GM12875 (cell line): ENCODE measurements around the gene GJB6.
A peak's percentile ranks its signal among the peaks of the same experiment; 100 is the strongest.

ENCODE experiments used
- H3K4me3 ChIP-seq: one replicate; pipeline ENCODE4 v1.5.1; 2011; ENCODE audit warnings: low read depth, low read length, control low read depth
- TF ChIP-seq, protein P1 (sequence below): IDR thresholded peaks from 2 replicates; pipeline ENCODE4 v1.5.1; 2011; ENCODE audit warnings: low read depth, mild to moderate bottlenecking, control low read depth, inconsistent platforms, low read length, moderate library complexity, borderline replicate concordance; ENCODE audit not compliant: insufficient read depth

GJB6 gene

DNA sequence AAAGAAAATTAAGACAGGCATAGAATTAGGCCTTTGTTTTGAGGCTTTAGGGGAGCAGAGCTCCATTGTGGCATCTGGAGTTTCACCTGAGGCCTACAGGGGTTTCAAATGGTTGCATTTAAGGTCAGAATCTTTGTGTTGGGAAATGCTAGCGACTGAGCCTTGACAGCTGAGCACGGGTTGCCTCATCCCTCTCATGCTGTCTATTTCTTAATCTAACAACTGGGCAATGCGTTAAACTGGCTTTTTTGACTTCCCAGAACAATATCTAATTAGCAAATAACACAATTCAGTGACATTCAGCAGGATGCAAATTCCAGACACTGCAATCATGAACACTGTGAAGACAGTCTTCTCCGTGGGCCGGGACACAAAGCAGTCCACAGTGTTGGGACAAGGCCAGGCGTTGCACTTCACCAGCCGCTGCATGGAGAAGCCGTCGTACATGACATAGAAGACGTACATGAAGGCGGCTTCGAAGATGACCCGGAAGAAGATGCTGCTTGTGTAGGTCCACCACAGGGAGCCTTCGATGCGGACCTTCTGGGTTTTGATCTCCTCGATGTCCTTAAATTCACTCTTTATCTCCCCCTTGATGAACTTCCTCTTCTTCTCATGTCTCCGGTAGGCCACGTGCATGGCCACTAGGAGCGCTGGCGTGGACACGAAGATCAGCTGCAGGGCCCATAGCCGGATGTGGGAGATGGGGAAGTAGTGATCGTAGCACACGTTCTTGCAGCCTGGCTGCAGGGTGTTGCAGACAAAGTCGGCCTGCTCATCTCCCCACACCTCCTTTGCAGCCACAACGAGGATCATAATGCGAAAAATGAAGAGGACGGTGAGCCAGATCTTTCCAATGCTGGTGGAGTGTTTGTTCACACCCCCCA is 43.2 kb downstream of the GJB6 start:
- H3K4me3 ChIP-seq = no peak overlapping the region
- TF ChIP-seq, protein P1, sequence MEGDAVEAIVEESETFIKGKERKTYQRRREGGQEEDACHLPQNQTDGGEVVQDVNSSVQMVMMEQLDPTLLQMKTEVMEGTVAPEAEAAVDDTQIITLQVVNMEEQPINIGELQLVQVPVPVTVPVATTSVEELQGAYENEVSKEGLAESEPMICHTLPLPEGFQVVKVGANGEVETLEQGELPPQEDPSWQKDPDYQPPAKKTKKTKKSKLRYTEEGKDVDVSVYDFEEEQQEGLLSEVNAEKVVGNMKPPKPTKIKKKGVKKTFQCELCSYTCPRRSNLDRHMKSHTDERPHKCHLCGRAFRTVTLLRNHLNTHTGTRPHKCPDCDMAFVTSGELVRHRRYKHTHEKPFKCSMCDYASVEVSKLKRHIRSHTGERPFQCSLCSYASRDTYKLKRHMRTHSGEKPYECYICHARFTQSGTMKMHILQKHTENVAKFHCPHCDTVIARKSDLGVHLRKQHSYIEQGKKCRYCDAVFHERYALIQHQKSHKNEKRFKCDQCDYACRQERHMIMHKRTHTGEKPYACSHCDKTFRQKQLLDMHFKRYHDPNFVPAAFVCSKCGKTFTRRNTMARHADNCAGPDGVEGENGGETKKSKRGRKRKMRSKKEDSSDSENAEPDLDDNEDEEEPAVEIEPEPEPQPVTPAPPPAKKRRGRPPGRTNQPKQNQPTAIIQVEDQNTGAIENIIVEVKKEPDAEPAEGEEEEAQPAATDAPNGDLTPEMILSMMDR = peak; percentile 45; the same call in 1 of the 2 replicates

DNA sequence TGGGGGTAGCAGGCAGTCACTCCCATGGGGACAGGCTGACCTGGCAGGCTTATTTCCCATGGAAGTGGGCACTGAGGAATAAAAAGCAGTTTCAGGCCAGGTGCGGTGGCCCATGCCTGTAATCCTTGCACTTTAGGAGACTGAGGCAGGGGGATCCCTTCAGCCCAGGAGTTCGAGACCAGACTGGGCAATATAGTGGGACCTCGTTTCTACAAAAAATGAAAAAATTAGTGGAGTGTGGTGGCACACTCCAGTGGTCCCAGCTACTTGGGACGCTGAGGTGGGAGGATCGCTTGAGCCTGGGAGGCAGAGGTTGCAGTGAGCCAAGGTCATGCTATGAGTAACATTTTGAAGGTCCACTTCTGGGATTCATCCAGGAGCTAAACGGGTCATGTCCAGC is 45.3 kb downstream of the GJB6 start:
- TF ChIP-seq, protein P1 = no peak
- no peak overlapping the region for H3K4me3 ChIP-seq

DNA sequence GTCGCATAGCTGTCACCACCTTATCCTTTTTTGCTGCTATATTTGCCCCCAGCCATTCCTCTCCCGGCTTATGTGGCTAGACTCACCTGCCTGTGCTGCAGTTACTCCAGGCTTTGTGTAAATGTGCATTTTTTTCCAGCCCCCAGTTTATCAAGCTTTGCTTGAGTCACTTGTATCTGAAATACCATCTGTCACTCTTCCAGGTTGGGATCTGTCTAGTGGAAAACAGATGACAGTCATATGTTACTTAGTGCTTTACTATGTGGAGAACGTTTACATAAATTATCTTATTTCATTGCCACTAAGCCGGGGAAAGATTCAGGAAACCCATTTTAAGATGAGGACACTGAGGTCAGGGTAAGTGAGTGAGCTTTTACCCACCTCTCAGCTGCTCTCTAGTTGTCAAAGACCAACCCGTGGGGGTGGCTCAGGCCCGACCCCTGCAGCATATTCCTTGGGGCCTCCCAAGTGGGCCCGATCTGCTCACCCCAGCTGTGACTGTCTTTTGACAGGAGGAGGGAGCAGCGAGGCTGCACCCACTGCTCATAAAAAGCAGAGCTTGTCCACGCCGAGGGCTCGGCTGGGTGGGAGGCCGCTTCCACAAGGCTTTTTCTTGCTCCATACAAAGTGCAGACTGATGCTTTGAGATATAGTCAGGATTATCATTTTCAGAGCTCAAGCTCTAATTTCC is 46.6 kb downstream of the GJB6 start:
- TF ChIP-seq, protein P1 = no peak
- H3K4me3 ChIP-seq = no peak overlapping the region

DNA sequence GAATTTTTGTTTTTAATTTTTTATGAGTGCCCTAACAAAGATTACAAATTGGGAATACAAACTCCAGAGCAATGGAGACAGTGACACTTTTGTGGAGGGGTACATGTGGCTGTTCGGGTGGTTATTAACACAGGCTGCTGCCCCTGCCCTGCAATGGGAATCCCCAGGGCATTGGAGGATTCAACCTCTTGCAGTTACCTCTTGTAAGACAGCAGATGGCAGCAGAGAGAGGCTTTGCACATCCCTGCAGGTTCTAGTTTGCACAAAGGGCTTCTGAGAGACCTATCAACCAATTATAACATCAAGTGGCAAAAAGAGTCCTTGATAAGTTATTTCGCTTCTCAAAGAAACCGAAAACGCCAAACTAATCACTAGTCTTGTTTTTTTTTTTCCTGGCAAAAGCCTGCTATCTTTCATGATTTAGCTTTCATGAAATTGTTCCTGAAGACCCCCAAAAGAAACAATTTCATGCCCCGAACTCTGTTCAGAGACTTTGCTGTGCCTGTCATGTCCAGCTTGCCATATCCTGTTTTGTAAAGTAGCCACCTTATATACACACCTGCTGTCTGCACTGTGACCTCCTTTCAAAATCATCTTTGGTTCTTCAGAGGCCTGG is 49.8 kb downstream of the GJB6 start:
- no peak overlapping the region for H3K4me3 ChIP-seq
- TF ChIP-seq, protein P1 = peak; percentile 81

DNA sequence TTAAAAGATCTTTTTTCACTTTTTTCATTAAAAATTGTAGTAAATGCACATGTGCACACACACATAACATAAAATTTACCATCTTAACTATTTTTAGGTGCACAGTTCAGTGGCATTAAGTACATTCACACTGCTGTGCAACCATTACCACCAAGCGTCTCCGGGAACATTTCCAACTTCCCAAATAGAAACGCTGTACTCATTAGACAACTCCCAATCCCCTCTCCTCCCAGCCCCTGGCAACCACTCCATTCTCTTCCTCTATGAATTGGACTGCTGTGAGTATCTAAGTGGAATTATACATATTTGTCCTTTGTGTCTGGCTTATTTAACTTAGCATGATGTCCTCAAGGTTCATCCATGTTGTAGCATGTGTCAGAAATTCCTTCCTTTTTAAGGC is 50.9 kb downstream of the GJB6 start:
- TF ChIP-seq, protein P1 = no peak
- no peak overlapping the region for H3K4me3 ChIP-seq

DNA sequence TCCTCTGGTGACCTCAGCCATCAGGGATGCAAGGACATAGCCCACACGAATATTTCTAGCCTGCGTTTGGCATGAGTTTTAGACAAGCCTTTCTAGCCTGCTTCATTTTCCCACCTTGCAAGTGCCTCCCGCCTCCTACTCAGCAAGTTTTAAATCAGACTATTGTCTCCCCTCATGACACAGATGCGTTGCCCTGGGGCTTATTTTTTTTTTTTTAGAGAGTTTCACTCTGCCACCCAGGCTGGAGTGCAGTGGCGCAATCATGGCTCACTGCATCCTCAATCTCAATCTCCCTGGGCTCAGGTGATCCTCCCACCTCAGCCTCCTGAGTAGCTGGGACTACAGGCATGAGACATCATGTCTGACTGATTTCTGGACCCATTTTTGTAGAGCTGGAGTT is 54.0 kb downstream of the GJB6 start:
- no peak overlapping the region for H3K4me3 ChIP-seq

More for the DNA sequence above, 54.0 kb downstream of the GJB6 start:
- TF ChIP-seq, protein P1 = no peak
